OCI-LY7 (cell line): Measurements from ENCODE around the gene HOXB6. TPM values are rescaled to one million over a fixed set of nuclear protein-coding genes. Genes with fewer than 3 reads are reported as not detected.

Source experiments
- BruUV-seq: library from RNA; stranded (reverse); fragments of 400-500 nt; replicated peaks from 2 replicates; lab custom pipeline; 2021; lab: Mats Ljungman, UMichigan
- CTCF ChIA-PET: fragments of 300-600 bp; sonication (Branson Sonifier 250); formaldehyde crosslinking; loops from one replicate; lab custom pipeline; 2022; ENCODE audit warnings: antibody characterized with exemption; ENCODE audit not compliant: unreplicated experiment; lab: Charles Lee
- POLR2A ChIA-PET: fragments of 300-600 bp; sonication (Branson Sonifier 250); formaldehyde crosslinking; loops from one replicate; lab custom pipeline; 2022; ENCODE audit warnings: antibody characterized with exemption; lab: Charles Lee
- DNase-seq: peaks from one replicate; pipeline ENCODE4 v3.0.0-alpha.2; 2015; ENCODE audit warnings: low spot score
- H2AFZ ChIP-seq: fragments of 200-600 bp; sonication (generic), shearing (Covaris generic); 2 replicates; pipeline ENCODE4 v1.6.1; 2014; ENCODE audit warnings: mild to moderate bottlenecking, antibody characterized with exemption, low read length, moderate library complexity
- H3K27ac ChIP-seq: fragments of 200-600 bp; sonication (generic); 2 replicates; pipeline ENCODE4 v1.5.1; 2014; ENCODE audit warnings: mixed run types, low read depth, mild to moderate bottlenecking, moderate library complexity, low read length, inconsistent platforms; ENCODE audit not compliant: poor library complexity, severe bottlenecking
- H3K36me3 ChIP-seq: fragments of 200-600 bp; sonication (generic); 2 replicates; pipeline ENCODE4 v1.6.1; 2014; ENCODE audit warnings: mild to moderate bottlenecking, antibody characterized with exemption, low read length, moderate library complexity, mixed read lengths; ENCODE audit not compliant: insufficient read depth
- H3K4me1 ChIP-seq: fragments of 200-600 bp; sonication (generic); 2 replicates; pipeline ENCODE4 v1.5.1; 2014; ENCODE audit warnings: mild to moderate bottlenecking, low read length; ENCODE audit not compliant: insufficient read depth, poor library complexity, severe bottlenecking
- H3K4me2 ChIP-seq: fragments of 200-600 bp; sonication (generic); 2 replicates; pipeline ENCODE4 v1.6.1; 2014; ENCODE audit warnings: mild to moderate bottlenecking, low read length
- H3K4me3 ChIP-seq: fragments of 200-600 bp; sonication (generic); 2 replicates; pipeline ENCODE4 v1.5.1; 2014; ENCODE audit warnings: mild to moderate bottlenecking, low read depth, low read length; ENCODE audit not compliant: poor library complexity, severe bottlenecking
- H3K79me2 ChIP-seq: fragments of 200-600 bp; sonication (generic); 2 replicates; pipeline ENCODE4 v1.6.1; 2016; ENCODE audit warnings: low read depth, mild to moderate bottlenecking, low read length, moderate library complexity, mixed read lengths; ENCODE audit not compliant: insufficient read depth
- H3K9me2 ChIP-seq: fragments of 200-600 bp; sonication (generic); 2 replicates; pipeline ENCODE4 v1.6.1; 2016; ENCODE audit warnings: mild to moderate bottlenecking, low read length, mixed read lengths; ENCODE audit not compliant: insufficient read depth
- H3K9me3 ChIP-seq: fragments of 200-600 bp; sonication (generic); 2 replicates; pipeline ENCODE4 v1.6.1; 2014; ENCODE audit warnings: mild to moderate bottlenecking, mixed run types, low read length, mixed read lengths
- H4K20me1 ChIP-seq: fragments of 200-600 bp; sonication (generic); 2 replicates; pipeline ENCODE4 v1.6.1; 2014; ENCODE audit warnings: mild to moderate bottlenecking, antibody characterized with exemption, low read length, moderate library complexity, mixed read lengths; ENCODE audit not compliant: insufficient read depth
- CTCF ChIP-seq: fragments of 200-600 bp; sonication (generic); conservative IDR thresholded peaks from 2 replicates; pipeline ENCODE4 v1.5.1; 2014; ENCODE audit warnings: mild to moderate bottlenecking, antibody characterized with exemption, low read length, moderate library complexity, mixed read lengths
- EZH2phosphoT487 ChIP-seq: fragments of 200-600 bp; sonication (generic); IDR thresholded peaks from 2 replicates; pipeline ENCODE4 v1.6.1; 2018; ENCODE audit warnings: low read depth, borderline replicate concordance, mild to moderate bottlenecking, mixed run types, antibody characterized with exemption, low read length, moderate library complexity, mixed read lengths
- intact Hi-C: fragments of 100-400 bp; cut with micrococcal nuclease; formaldehyde crosslinking; loops from one replicate; pipeline ENCODE4 v1.10.0; 2022; ENCODE audit not compliant: unreplicated experiment
- total RNA-seq, 2 experiments: library from RNA; depleted of rRNA in 1 of 2; stranded (reverse); fragments of >200 nt in 1 of 2; shearing (Covaris generic) in 1 of 2; gene quantifications; 2 replicates each; pipeline ENCODE4 v1.2.3, GENCODE V29; 2014 to 2022

Gene HOXB6
- total RNA-seq, 2 experiments from 2014 or later: not detected

- Histone ChIP-seq H3K4me1 (peaks cover 18% of the 10 kb centered on the region), H4K20me1 (no peaks in the 10 kb centered on the region), H3K36me3 (no peaks in the 10 kb centered on the region), H2AFZ (no peak overlapping the region), H3K79me2 (no peaks in the 10 kb centered on the region), H3K4me2 (no peak overlapping the region), H3K4me3 (no peak overlapping the region), H3K27ac (no peak overlapping the region), H3K9me2 (no peaks in the 10 kb centered on the region), H3K9me3 (no peaks in the 10 kb centered on the region)
- intact Hi-C loops: loop anchor here (10.0 kb wide), 1 partner anchor 327 kb away; no protein-coding TSS in a partner anchor
- ChIA-PET POLR2A (interaction anchor here (0.6 to 0.8 kb wide), 2 partner anchors 234 to 257 kb away, joined by 3 read pairs; no protein-coding TSS in a partner anchor), CTCF (no interaction called here)
- BruUV-seq: no TSS peak
- no peak for DNase-seq
- TF ChIP-seq EZH2phosphoT487 (no peak), CTCF (no peak)
Measured at GRCh38 chr17:48591255-48592056, 13.3 kb downstream of the HOXB6 start.

GRCh38 chr17:48590607-48591161, 14.1 kb downstream of the HOXB6 start:
- Histone ChIP-seq H3K27ac (no peak overlapping the region), H3K9me3 (no peaks in the 10 kb centered on the region), H3K36me3 (no peaks in the 10 kb centered on the region), H3K4me3 (no peak overlapping the region), H2AFZ (no peak overlapping the region), H4K20me1 (no peaks in the 10 kb centered on the region), H3K79me2 (no peaks in the 10 kb centered on the region), H3K4me1 (peaks cover 25% of the 10 kb centered on the region), H3K4me2 (no peak overlapping the region), H3K9me2 (no peaks in the 10 kb centered on the region)
- intact Hi-C loops: loop anchor here (10.0 kb wide), 1 partner anchor 326 kb away; no protein-coding TSS in a partner anchor
- CTCF ChIA-PET: no interaction called here
- BruUV-seq: no TSS peak
- TF ChIP-seq CTCF (no peak), EZH2phosphoT487 (no peak)
- POLR2A ChIA-PET: interaction anchor here (0.6 kb wide), 1 partner anchor 233 kb away, joined by 3 read pairs; no protein-coding TSS in a partner anchor
- no peak for DNase-seq
